8988T (cell line): ENCODE results near the gene DCUN1D4.
"Not testable (repeated sequence)": the region's sequence is repeated elsewhere in the genome, so short reads cannot be mapped to it uniquely, and the experiment has no call there.

ENCODE experiments used
- DNase-seq: peaks from one replicate; pipeline ENCODE4 v3.0.0; 2011

The DCUN1D4 gene

GRCh38 chr4:51895816-51896408 lies 53.0 kb downstream of the DCUN1D4 start:
- peak; percentile 31 for DNase-seq

- no peak for DNase-seq
These were observed 58.4 kb downstream of the DCUN1D4 start for GRCh38 chr4:51901363-51901762.

- no peak for DNase-seq
These were observed 63.4 kb downstream of the DCUN1D4 start for GRCh38 chr4:51906167-51906958.

GRCh38 chr4:51907006-51907669 lies 64.2 kb downstream of the DCUN1D4 start:
- no peak for DNase-seq

- DNase-seq = no peak
These were observed 66.3 kb downstream of the DCUN1D4 start for GRCh38 chr4:51909236-51909703.

- DNase-seq = no peak
These were observed 75.3 kb downstream of the DCUN1D4 start for GRCh38 chr4:51918251-51918650.

- DNase-seq = no peak
These were observed 80.4 kb downstream of the DCUN1D4 start for GRCh38 chr4:51923343-51923742.

DNA sequence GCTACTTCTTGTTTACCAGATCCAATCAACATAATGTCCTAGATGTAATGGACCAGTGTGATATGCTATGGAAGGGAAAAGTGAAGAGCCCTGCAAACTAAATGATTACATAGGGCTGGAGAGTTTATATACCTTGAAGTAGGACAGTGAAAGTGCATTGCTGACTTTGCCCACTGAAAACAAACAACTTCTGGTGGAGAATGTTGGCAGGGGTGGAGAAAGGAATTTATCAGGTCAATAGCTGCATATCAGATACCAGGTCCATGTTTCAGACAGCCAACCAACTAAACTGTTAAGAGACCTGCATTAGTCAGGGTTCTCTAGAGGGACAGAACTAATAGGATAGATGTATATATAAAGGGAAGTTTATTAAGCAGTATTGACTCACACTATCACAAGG lies 82.4 kb downstream of the DCUN1D4 start:
- DNase-seq = no peak

GRCh38 chr4:51930557-51930956 lies 87.6 kb downstream of the DCUN1D4 start:
- no peak for DNase-seq

- no peak for DNase-seq
These were observed 88.5 kb downstream of the DCUN1D4 start for GRCh38 chr4:51931461-51931860.

GRCh38 chr4:51932261-51932660 lies 89.3 kb downstream of the DCUN1D4 start:
- no peak for DNase-seq

DNA sequence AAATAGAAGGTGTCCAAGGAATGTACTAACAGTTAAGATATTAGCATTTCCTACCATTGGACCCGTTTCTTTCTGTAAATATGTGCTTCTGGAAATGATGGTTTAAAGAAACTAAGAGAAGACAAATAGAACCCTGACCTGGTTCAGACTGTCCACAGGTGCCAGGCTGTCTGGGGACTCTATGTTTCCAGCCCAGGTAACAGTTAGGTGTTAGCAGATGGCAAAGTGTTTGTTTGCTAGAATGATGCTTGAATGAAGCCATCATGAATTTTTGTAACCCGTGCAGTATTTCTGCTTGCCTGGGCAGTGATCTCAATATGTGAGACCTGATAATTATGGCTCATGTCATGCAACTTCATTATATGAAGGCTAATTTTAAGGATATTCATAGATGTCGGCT lies 89.7 kb downstream of the DCUN1D4 start:
- no peak for DNase-seq

DNA sequence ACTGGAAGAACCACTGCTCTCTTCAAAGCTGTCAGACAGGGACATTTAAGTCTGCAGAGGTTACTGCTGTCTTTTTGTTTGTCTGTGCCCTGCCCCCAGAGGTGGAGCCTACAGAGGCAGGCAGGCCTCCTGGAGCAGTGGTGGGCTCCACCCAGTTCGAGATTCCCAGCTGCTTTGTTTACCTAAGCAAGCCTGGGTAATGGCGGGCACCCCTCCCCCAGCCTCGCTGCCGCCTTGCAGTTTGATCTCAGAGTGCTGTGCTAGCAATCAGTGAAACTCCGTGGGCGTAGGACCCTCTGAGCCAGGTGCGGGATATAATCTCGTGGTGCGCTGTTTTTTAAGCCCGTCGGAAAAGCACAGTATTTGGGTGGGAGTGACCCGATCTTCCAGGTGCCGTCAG lies 97.5 kb downstream of the DCUN1D4 start:
- not testable (repeated sequence) for DNase-seq

DNA sequence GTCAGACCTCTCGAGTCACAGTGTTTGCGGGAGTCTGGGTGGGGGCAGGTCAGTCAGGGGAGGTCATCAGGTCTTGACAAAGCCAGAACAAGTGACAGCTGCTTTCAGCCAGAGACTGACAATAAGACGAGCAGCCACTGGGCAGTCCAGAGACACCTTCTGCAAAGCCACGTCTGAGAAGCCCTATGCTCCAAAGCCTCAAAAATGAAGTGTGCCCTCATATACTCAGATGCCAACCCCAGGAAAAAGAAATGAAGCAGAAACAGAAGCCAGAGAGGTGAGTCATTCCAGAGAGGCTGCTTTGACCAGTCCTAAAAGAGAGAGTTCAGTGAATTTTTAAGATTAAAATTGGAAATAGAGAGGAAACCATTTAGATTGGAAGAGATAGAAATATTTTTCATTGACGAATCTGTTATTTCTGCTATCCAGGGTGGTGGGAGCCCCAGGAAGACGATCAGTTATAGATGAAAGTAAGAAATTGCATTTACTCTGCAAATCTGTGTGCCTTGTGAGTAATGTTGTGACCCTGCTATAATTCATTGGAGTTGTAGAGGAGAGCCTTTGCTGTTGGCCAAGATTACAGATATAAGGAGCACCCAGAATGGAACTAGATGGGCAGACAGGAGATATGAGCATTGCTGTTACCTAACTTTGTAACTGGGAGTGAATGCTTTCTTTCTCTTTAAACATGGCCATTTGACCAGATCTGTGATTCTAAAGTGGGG lies 99.3 kb downstream of the DCUN1D4 start:
- DNase-seq = no peak

GRCh38 chr4:51942833-51943215 lies 99.9 kb downstream of the DCUN1D4 start:
- DNase-seq = no peak

DNA sequence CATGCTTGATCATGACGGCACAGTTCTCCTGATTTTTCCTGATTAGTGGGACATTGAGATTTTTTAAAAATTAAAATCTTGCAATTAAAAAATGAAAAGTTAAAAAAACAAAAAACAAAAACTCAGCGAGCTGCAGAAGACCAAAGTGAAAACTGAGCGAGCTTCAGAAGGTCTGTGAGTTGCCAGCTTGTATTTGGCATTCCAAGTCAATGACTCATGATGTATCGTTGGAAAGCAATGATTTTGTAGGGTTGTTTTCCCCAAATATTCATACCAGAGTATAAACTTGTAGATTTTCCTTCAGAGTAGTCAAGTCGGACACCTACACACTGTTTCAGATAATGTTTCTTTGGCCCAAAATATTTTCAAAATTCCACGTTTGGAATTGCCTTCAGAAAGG lies 100.3 kb downstream of the DCUN1D4 start:
- no peak for DNase-seq

GRCh38 chr4:51958199-51958968 lies 115.4 kb downstream of the DCUN1D4 start:
- DNase-seq = no peak

- DNase-seq = no peak
These were observed 117.5 kb downstream of the DCUN1D4 start for GRCh38 chr4:51960486-51960885.

- no peak for DNase-seq
These were observed 121.0 kb downstream of the DCUN1D4 start for GRCh38 chr4:51963841-51964517.

DNA sequence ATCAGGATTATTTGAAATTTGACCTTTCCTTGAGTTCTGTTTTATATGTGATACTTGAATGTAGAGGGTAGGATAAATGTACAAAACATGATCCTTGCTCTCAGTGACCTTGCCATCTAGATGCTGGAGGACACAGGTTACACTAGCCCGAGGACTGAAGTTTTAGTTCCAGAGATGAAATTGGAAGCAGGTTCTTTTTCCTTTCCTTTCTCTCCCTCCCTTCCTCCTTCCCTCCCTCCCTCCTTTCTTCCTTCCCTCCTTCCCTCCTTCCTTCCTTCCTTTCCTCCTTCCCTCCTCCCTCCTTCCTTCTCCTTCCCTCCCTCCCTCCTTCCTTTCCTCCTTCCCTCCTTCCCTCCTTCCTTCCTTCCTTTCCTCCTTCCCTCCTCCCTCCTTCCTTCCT lies 122.9 kb downstream of the DCUN1D4 start:
- DNase-seq = no peak
